ENCODE data around the gene DHH.

DHH gene

DNA sequence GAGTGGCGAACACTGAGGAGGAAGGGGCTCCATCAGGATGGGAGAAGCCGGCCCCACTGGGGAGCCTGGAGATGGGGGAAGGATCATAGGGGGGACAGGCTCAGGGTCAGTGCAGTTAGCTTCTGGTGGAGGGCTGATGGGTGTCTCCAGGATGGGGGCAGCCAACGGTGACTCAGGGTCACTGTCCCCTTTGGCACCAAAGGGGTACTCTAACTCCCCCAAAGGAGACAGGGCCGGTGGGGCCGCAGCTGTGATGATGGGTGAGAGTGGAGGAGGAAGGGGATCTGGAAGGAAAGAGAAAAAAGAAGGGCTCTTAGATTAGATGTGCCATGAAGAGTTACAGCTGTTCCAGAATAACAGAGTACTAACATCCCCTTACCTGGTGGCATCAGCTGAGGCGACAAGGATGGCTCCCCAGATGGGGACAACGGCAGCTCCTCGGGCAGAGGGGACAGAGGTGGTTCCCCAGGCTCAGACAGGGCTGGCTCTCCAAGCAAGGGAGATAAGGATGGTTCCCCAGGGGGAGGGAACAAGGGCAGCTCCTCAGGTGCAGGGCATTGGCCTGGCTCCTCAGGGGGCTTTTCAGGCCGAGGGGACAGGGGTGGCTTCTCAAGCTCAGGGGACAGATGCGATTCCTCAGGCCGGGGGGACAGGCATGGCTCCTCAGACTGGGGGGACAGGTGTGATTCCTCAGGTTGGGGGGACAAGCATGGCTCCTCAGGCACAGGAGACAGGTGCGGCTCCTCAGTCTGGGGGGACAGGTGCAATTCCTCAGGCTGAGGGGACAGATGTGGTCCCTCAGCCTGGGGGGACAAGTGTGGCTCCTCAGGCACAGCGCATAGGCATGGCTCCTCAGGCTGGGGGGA lies 43.9 kb downstream of the DHH start:
- DNase-seq (ENCODE audit: low spot score) = no peak

DNA sequence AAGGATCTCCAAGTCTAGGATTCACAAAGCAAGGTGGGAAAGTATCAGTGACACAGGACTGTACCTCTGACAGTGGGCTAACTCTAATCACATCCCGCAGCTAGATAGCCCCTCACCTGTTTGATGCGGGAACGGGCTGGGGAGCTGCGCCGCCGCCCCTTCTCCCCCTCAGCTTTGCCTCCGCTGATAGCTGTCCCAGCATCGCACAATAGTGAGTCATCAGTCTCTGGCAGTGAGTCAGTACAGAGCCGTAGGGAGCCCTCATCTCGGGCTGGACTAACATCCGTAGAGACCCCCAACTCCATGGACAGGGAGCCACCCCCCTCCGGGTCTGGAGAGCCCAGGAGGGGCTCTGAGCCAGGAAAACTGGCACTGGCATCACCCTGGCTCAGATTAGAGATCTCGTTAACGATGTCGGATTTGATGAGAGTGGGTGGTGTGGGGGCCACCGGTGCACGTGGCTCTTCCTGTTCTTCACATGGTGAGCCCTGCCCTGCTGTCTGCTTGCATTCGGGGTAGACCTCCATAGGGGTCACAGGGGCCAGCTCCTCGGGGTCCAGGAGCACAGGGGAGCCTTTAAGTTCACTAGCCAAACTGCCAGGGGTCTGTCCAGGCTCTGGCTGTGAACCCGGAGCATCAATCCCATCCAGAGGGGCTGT lies 44.9 kb downstream of the DHH start:
- no peak for DNase-seq (ENCODE audit: low spot score)

DNA sequence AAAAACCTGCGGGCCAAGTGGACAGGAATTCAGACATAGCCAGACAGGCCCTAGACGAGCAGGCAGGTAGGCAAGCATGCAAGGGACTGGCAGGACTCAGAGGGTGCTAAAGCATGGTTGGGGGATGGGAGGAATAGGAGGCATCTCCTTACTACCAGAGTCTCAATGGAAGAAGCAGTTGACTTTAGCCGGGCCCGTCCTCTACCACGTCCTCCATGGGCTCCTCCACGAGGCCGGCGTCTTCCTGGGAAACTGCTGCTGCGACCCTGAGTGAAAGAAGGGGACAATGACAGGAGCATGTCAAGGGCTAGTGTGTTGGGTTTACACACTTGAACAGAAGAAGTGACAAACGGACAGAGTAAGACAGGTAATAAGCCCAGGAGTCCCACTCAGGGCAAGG lies 45.6 kb downstream of the DHH start:
- no peak for DNase-seq (ENCODE audit: low spot score)

DNA sequence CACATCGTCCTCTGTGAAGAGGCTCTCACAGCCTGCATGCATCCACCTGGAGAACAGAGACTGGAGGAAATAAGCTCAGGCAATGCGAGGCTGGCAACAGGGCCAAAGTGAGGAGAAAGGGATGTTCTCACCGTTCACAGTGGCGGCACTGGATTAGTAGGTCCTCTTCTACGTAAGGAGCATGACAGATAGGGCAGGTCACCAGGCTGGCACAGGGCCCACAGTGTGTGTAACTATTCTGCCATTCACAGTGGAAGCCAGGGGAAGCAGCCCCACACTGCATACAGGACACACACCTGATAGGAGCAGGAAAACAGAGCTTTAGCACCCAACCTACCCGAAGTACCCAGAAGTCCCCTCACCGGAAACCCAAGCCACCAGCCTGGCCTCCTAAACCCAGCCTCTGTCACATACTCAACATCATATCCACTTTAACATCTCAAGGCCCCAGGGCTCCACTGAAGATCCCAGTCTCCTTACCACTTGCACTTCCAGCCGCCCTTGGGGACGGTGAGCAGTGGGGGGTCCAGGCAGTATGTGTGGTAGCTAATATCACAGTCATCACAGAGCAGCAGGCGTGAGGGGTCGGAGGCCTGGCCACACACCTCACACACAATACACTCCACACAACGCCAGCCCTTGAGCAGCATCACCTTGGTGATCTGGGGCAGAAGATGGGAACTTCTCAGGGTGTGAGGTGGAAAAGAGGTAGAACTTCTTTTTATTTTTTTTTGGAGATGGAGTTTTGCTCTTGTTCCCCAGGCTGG lies 48.3 kb downstream of the DHH start:
- DNase-seq (ENCODE audit: low spot score) = no peak

DNA sequence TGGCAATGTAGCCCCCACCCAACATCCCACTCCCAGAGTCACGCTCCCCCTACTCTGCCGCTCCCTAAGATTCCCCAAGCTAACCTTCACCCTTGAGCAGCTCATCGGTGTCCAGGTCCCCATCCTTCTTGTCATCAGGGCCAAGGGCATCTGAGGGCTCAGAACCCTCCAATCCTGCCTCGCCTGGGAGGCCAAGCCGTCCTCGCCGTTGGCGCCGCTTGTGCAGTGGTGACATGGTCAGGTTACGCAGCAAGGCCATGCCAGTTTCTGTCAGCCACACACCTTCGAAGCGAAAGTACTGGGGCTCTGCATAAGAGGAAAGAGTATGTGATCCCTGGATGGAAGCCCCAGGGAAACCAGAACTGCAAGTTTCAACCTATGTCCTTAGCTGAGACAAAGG lies 49.9 kb downstream of the DHH start:
- no peak for DNase-seq (ENCODE audit: low spot score)

DNA sequence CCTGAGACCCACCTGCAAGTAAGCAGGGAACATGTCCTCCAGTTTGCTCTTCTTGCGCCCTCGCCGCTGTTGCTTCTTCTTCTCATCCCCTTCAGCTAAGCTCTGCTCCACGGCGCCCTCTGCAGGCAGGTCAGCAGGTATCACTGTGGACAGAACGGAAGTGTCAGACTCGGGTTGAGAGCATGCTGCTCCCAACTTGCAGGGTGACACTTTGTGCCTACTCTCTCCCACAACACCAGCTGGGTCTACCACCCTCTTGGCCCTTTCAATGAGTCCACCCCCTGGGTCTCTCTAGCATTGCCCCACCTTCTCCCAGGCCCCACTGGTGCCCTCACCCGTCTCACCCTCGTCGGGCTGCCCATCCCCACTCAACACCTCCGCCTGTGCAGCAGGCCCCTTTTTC lies 50.7 kb downstream of the DHH start:
- no peak for DNase-seq (ENCODE audit: low spot score)

DNA sequence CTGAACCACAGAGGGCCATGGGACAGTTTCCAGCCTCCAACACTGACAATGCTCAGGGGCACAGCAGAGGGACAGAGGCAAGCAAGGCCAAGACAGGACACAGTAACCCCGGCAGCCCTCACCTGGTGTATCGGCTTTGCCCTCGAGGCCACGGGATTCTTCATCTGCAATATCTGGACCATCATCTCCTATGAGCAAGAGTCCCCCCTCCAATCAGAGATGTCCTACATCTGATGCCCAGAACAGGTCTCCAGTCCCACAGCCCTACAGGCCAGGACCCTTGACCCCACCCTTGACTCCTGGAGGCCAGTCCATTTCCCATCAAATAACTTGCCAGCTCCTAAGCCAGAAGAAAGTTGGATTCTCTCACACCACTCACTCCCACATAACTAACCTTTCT lies 51.4 kb downstream of the DHH start:
- DNase-seq (ENCODE audit: low spot score) = no peak

DNA sequence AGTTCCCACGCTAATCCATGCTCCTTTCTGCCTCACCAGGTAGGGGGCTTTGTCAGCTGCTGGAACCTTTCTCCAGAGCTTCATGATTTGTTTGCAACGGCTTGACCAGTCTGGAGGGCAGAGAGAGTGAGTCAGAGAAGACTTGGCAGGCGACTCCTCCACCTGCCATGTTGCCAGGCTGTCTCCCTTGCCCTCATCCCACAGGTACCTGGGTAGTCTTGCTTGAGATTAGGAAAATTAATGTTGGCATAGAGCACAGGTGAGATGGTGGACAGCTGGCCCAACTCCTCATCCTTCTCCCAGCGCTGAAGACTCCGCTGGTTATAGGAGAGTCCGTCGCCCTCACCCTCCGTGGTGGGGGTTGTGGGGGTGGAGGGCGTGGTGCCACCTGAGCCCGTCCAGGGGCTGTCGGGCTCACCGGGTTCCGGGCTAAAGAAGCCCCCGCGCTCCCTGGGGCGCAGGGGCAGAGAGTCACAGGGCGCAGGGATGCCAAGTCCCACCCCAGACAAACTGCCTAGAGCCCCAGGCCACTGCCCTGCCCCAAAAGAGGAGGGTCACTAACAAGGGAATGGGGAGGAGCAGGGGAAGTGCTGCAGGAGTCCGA lies 52.6 kb downstream of the DHH start:
- no peak for DNase-seq (ENCODE audit: low spot score)

DNA sequence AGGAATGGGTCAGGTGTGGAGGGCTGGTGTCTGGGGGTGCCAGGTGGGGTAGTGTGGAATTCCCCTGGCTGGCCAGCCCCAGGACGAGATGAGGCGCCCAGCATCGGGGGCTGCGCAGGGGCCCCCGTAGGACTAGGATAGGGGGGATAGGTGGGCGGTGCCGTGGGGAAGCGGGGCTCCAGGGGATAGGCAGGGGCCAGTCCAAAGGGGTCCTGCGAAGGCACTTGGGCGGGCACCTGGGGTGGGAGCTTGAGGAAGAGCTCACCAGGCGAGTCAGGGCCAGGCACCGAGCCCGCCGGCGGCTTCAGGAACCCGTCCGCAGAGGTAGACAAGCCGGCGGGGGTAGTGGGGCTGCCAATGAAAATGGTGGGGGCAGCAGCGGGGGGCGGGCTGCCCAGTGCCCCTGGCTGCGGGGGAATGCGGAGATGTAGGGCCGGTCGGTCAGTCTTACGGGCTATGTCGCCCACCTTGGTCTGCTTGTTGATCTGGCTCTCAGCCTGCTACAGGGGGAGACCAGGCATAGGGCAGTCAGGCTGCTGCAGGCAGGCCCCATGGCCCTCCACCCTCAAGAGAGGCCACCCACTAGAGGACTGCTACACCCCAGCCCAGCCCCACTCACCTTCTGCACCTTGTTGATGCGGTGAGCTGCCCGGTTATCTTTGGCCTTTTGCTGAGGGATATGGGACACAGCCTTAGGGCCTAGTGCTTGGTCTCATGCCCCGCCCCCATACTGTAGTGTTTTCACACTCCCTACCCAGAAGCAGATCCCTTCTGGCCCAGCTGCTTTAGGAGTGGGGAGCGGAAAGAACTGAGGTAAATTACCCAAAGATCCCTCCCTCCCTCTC lies 53.3 kb downstream of the DHH start:
- DNase-seq (ENCODE audit: low spot score) = no peak

DNA sequence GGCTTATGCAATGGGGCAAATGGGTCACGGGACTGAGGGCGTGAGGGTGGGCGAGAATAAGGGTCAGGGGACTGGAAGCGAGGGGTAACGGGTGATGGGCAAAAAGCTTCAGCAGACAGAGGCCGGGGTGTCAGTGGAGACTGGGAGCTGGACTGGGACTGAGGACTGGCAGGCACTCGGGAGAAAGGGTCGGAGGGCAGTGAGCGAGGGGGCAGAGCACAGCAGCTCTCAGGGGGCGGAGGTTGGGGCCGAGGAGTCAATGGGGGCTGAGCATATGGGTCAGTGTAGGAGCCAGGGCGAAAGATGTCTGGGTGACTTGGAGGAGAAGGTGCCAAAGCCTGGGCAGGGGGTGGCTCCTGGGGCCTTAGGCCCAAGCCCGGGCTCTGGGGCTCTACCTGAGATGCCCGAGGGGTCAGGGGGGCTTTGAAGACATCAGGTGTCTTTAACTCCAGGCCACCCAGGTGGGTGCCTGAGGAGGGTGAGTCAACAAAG lies 54.2 kb downstream of the DHH start:
- DNase-seq (ENCODE audit: low spot score) = no peak

DNA sequence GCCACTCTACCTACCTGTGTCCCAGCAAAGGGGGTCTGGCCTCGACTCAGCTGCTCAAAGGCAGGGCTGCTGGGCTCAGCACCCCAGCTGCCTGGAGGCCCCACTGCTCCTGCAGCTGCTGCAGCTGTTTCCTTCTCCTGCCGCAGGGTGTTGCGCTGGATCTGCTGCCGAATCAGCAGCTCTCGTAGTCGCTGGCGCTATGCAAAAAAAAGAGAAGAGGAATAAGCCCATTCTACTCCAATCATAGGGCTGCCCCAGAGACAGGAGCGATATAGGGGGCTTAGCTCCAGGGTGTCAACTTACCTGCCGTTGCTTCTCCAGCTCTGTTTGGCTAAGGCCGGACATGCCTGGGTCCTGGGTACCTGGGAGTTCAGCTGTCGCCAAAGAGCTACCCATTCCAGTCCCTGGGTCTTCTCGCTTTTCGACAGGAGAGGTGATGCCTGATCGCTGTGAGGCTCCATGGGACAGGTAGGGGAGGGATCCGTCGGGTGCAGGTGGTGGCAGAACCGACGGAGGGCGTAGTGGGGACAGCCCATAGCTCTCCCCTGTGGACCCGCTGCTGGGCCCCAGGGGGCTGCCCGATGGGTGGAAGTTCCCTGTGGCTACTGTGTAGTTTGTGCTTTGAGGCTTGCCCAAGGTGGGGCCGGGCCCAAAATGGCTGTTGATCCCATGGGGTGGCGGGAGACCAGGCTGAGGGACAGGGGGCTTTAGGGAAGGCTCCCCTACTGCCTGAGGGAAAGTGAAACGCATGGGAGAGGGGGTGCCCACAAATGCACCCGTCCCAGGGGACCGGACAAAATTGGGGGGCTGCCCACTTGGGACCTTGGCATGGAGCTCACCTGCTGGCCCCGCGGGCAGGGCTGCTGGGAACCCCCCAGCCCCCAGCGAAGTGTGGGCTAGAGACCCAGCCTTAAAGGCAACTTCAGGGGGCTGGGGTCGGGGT lies 54.9 kb downstream of the DHH start:
- no peak for DNase-seq (ENCODE audit: low spot score)

DNA sequence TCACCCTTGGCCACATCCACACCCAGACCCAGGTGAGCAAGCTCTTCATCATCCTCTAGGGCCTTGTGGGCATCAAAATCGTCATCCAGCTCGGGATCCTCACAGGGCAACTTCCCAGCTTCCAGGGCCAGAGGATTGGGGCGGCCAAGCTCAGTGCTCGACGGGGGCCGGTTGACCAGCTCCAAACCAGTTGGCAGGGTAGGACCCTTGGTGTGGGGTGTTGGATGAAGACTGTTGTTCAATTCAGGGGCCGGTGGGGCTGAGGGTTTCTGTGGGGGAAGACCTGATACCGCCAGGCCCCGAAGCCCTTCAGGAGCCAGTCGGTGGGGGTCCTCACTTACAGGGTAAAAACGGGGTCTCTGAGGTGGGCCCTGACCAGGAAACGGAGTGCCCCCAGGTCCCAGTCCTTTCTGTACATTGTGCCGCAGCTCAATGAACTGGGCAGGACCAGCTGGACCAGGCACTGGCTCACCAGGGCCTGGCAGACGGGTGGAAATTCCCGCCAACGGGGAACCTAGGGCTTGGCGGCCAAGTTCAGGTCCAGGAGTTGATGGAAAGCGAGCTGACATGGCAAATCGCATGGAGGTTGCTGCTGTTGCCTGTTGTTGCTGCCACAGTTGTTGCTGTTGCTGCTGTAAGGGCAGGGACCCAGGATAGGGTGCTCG lies 56.2 kb downstream of the DHH start:
- DNase-seq (ENCODE audit: low spot score) = no peak

DNA sequence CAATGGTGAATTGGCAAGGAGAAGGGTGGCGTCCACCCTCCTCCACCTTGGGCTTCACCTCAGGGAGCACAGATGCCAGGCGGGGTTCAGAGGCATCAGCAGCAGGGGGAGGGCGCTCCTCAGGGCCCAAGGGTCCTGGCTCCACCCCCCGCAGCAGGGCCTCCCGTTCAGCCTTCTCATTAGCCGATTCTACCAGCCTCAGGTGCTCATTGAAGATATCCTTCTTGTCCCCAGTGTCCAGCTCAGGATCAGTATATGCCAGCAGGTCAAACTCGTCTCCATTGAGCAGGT lies 56.7 kb downstream of the DHH start:
- DNase-seq (ENCODE audit: low spot score) = no peak

DNA sequence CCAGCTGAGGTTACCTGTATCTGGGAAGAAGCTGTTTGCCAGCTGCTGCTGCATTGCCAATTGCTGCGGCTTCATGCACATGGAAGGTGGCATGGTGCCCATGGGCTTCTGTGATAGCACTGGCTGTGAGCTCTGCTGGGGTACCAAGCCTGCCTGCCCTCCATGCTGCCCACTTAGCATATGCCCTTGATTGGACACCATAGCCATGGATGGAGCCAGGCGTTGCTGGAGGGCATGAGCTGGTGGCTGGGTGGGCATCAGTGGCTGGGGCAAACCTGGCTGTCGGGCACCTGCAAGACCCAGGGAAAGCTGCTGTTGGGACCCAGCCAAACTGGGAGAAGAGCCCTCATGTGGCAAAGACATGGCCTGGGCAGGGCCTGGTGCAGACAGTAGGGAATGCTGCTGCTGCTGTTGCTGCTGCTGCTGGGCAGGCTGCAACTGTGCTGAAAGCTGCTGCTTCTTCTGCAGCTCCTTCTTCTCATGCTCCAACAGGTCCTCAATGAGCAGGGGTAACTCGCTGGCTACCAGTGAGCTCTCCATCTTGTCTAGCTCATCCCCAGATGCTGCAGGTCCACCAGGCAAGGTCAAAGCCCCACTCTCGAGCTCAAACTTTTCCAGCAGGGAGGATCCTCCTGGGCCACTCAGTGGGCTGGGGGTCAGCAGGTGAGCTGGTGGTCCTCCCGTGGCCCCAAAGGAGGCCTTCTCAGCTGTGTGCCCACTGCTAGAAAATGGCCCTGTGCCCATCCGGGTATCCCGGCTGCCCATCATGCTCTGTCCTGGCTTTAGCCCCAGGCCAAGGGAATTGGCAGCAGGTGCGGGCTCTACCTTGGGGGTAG lies 57.3 kb downstream of the DHH start:
- no peak for DNase-seq (ENCODE audit: low spot score)

Measured in pons (tissue), 1 donor.